WI38 (cell line): ENCODE data around the gene DENND1C.

Experiments used
- H3K4me3 ChIP-seq: 2 replicates; pipeline ENCODE4 v1.5.1; 2011; ENCODE audit warnings: low read depth, mild to moderate bottlenecking, control low read depth, low read length
- CTCF ChIP-seq: IDR thresholded peaks from 2 replicates; pipeline ENCODE4 v1.5.1; 2012; ENCODE audit warnings: low read depth, mild to moderate bottlenecking, control low read depth, low read length

DENND1C gene

GRCh38 chr19:6501740-6502648, 20.4 kb upstream of the DENND1C start, which contains the start of gene TUBB4A:
TUBB4A (minus strand) TSS chr19:6502309; CDS start chr19:6502212, 97 bp downstream.
- no peak for TF ChIP-seq CTCF
- H3K4me3 ChIP-seq, result no peak within 1 kb of the TSS

- H3K4me3 ChIP-seq, result no peak overlapping the region
- TF ChIP-seq CTCF, result no peak
Observed at GRCh38 chr19:6500837-6501739, 19.5 kb upstream of the DENND1C start.

GRCh38 chr19:6499052-6499790, 17.6 kb upstream of the DENND1C start:
- H3K4me3 ChIP-seq, result no peak overlapping the region
- no peak for TF ChIP-seq CTCF

DNA sequence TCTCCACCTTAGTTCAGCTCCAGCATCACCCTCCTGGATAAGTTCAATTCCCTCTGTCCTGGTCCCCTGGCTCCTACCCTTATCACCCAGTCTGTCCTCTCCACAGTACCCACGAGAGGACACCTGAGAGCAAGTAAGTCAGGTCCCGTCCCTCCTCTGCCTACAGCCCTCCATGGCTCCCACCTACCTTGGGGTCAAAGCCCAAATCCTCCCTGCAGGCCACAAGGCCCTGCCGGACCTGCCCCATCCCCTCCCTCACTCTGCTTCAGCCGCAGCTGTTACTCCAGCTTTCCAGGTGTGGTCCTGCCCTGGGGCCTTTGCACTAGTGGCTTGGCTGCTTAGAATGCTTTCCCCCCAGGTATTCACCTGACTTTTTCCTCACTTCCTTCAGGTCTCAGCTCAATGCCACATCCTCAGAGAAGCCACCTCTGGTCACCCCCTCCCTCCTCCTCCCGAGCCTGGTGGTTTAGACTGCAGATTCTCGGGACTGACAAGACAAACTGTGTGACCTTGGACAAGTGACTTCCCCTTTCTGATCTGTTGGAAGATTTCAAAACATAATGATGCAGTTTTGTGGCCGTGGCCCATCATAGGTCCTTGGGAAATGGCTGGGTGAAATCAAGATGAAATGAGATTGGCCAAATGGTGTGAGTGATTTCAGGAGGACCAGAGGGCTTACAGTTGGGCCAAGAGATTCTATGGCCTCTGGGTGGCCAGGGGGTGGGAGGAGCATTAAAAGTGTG, 16.9 kb upstream of the DENND1C start:
- no peak for TF ChIP-seq CTCF
- H3K4me3 ChIP-seq, result no peak overlapping the region

DNA sequence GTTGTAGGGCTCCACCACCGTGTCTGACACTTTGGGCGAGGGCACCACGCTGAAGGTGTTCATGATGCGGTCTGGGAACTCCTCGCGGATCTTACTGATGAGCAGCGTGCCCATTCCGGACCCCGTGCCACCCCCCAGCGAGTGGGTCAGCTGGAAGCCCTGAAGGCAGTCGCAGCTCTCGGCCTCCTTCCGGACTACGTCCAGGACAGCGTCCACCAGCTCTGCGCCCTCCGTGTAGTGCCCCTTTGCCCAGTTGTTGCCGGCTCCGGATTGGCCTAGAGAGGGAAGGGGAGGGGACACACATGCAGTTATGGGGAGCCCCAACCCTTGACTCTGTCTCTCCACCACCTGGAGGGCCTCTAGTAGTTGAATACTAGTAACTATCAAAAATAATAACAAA, 14.4 kb upstream of the DENND1C start:
- TF ChIP-seq CTCF, result no peak
- no peak overlapping the region for H3K4me3 ChIP-seq

- H3K4me3 ChIP-seq, result no peak overlapping the region
- TF ChIP-seq CTCF, result no peak
Observed at GRCh38 chr19:6494438-6495036, 12.9 kb upstream of the DENND1C start.
